NT2/D1 (cell line): Measurements from ENCODE around the gene NAP1L1.

ENCODE experiments used
- DNase-seq: peaks from one replicate; pipeline ENCODE4 v3.0.0-alpha.2; 2011; ENCODE audit warnings: low read depth, low spot score
- H3K27me3 ChIP-seq: 2 replicates; pipeline ENCODE4 v1.6.0; 2011; ENCODE audit warnings: mild to moderate bottlenecking; ENCODE audit not compliant: insufficient read length, insufficient read depth
- H3K36me3 ChIP-seq: 2 replicates; pipeline ENCODE4 v1.6.1; 2011; ENCODE audit warnings: mild to moderate bottlenecking, low read length, mixed read lengths; ENCODE audit not compliant: insufficient read depth, insufficient read length
- H3K4me1 ChIP-seq: 2 replicates; pipeline ENCODE4 v1.5.1; 2011; ENCODE audit not compliant: insufficient read depth, insufficient read length
- H3K4me3 ChIP-seq: 2 replicates; pipeline ENCODE4 v1.5.1; 2011; ENCODE audit warnings: low read depth; ENCODE audit not compliant: insufficient read length
- H3K9ac ChIP-seq: 2 replicates; pipeline ENCODE4 v1.6.0; 2011; ENCODE audit warnings: low read depth; ENCODE audit not compliant: insufficient read length
- H3K9me3 ChIP-seq: 2 replicates; pipeline ENCODE4 v1.5.1; 2011; ENCODE audit warnings: mild to moderate bottlenecking, low read length; ENCODE audit not compliant: insufficient read depth
- SUZ12 ChIP-seq: IDR thresholded peaks from 2 replicates; pipeline ENCODE4 v1.6.1; 2011; ENCODE audit not compliant: insufficient read length, insufficient read depth; ENCODE audit errors: extremely low read depth
- YY1 ChIP-seq: IDR thresholded peaks from 2 replicates; pipeline ENCODE4 v1.6.1; 2011; ENCODE audit not compliant: insufficient read length, insufficient read depth
- ZNF274 ChIP-seq: IDR thresholded peaks from 2 replicates; pipeline ENCODE4 v1.6.1; 2011; ENCODE audit warnings: mild to moderate bottlenecking, low read depth, low read length

NAP1L1 gene

GRCh38 chr12:76037130-76038103 lies 47.1 kb downstream of the NAP1L1 start:
- H3K9me3 ChIP-seq = no peaks in the 10 kb centered on the region
- no peak overlapping the region for H3K9ac ChIP-seq
- no peaks in the 10 kb centered on the region for H3K27me3 ChIP-seq
- no peak overlapping the region for H3K4me3 ChIP-seq
- no peak for TF ChIP-seq YY1
- no peak for TF ChIP-seq SUZ12
- no peak for TF ChIP-seq ZNF274
- DNase-seq = no peak
- H3K4me1 ChIP-seq = no peaks in the 10 kb centered on the region
- no peaks in the 10 kb centered on the region for H3K36me3 ChIP-seq

GRCh38 chr12:76035045-76035444 lies 49.4 kb downstream of the NAP1L1 start:
- no peaks in the 10 kb centered on the region for H3K4me1 ChIP-seq
- no peaks in the 10 kb centered on the region for H3K9me3 ChIP-seq
- no peak overlapping the region for H3K4me3 ChIP-seq
- no peak overlapping the region for H3K9ac ChIP-seq
- no peak for DNase-seq
- H3K27me3 ChIP-seq = peaks cover 7% of the 10 kb centered on the region
- TF ChIP-seq SUZ12 (no peak), ZNF274 (no peak), YY1 (no peak)
- H3K36me3 ChIP-seq = peaks cover 3% of the 10 kb centered on the region

- Histone ChIP-seq H3K4me1 (no peaks in the 10 kb centered on the region), H3K9me3 (no peaks in the 10 kb centered on the region), H3K9ac (peak overlapping the region; percentile 96), H3K27me3 (peaks cover 8% of the 10 kb centered on the region), H3K4me3 (peak overlapping the region; percentile 98), H3K36me3 (peaks cover 19% of the 10 kb centered on the region)
- no peak for DNase-seq
- TF ChIP-seq YY1 (no peak), SUZ12 (no peak)
These were observed 51.1 kb downstream of the NAP1L1 start for GRCh38 chr12:76033081-76034011.

DNA sequence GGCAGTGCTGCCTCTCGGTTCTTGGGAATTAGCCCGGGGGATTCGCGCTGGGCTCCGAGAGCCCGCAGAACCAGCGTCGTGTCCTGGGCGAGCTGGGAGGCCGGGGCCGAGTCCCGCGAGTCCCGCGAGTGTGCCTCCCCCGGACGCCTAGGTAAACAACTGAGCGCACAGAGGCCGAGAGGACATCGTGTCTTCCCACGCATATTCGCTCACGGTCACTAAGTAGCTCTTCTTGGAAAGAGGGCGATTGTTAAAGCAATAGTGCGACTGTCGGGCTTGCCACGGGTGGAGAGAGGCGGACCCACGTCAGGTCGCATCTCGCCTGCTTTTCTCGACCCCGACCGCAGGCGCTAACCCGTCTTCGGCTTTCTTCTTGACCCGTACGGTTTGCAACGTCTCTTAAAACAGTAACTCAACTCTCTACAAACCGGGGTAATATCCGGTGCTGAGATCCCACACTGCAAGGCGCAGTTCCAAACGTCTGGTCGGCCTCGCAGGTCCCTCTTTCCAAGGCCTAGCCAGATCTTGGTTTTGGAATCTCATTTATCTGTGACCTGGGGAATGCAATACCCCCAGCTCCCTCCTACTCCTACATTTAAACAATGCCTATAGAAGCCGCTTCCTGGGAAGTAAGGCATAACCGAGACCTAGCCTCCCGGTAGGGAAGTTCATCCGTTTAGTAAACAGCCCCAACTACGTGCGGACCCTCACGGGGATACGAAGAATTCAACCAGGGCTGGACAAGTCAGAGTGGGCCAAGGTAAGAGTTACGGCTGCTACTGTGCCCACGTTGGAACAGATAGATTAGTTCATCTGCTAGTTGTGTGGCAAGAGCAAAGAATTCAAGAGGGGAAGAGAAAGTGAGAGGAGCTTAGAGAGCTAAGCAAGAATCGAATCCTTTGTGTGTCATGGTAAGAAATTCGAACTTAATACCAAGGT lies 52.2 kb downstream of the NAP1L1 start:
- H3K9me3 ChIP-seq = no peaks in the 10 kb centered on the region
- H3K36me3 ChIP-seq = peaks cover 27% of the 10 kb centered on the region
- DNase-seq = no peak
- no peak for TF ChIP-seq SUZ12
- TF ChIP-seq YY1 = no peak
- TF ChIP-seq ZNF274 = no peak
- peak overlapping the region; percentile 96 for H3K9ac ChIP-seq
- peaks cover 8% of the 10 kb centered on the region for H3K27me3 ChIP-seq
- H3K4me3 ChIP-seq = peak overlapping the region; percentile 98
- no peaks in the 10 kb centered on the region for H3K4me1 ChIP-seq

DNA sequence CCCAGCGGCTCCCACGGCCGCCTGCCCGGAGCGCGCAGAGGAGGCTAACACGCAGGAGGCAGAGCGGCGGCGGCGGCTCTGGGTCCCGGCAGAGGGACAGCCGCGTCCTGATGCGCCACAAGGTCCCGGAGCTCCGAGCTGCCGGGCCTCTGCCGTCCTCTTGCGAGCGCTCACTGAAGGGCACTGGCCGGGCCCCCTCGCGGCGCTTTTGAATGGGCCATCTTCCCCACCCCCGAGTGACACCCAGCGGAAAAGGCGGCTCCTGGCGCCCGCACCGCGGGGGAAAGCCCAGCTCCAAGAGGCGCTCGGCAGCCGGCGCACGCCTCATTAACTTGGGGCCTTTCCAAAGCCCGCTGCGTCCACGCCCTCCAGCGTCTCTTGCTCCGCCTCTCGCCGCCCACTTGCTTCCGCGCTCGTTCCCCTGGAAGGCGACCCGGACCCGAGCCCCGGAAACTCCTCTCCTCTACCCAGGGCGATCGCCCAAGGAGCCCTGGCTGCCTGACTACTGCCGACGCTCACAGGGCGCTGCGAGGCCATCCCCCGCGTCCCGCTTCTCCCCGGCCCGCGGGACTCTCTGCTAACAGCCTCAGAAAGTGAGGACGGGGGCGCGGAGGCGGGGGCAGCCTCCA lies 53.0 kb downstream of the NAP1L1 start, which contains the start of gene PHLDA1:
TSS of gene PHLDA1 (minus strand) at position 363 of the 629 bp plus-strand sequence.
- peak within 1 kb of the TSS; percentile 99 for H3K9ac ChIP-seq
- peaks cover 8% of the 10 kb centered on the region for H3K27me3 ChIP-seq
- peak within 1 kb of the TSS; percentile 98 for H3K4me3 ChIP-seq
- TF ChIP-seq YY1 = no peak
- peaks cover 35% of the 10 kb centered on the region for H3K36me3 ChIP-seq
- DNase-seq = peak; percentile 93
- no peaks in the 10 kb centered on the region for H3K9me3 ChIP-seq
- no peaks in the 10 kb centered on the region for H3K4me1 ChIP-seq

DNA sequence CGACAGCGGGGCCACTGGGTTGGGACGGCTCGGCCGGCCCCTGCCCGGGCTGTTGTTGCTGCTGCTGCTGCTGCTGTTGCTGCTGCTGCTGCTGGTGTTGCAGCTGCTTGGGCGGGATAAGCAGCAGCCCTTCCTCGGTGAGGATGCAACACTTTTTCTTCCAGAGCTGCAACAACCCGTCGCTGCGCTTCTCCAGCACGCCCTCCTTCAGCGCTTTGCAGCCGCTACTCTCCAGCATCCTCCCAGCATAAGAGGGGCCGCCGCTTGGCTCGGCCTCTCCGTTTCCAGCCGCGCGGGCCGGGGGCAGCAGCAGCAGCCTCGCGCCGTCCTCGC lies 53.4 kb downstream of the NAP1L1 start:
- Histone ChIP-seq H3K9ac (peak overlapping the region; percentile 99), H3K27me3 (peaks cover 8% of the 10 kb centered on the region), H3K4me3 (peak overlapping the region; percentile 98), H3K9me3 (no peaks in the 10 kb centered on the region), H3K36me3 (peaks cover 36% of the 10 kb centered on the region), H3K4me1 (no peaks in the 10 kb centered on the region)
- TF ChIP-seq SUZ12 (no peak), YY1 (no peak), ZNF274 (no peak)
- DNase-seq = no peak
